AG10803 (cell line): Measurements from ENCODE around the gene DLG5.

Experiments used
- DNase-seq: peaks from one replicate; pipeline ENCODE4 v3.0.0; 2010; ENCODE audit warnings: low read depth
- H3K4me3 ChIP-seq: 2 replicates; pipeline ENCODE4 v1.5.1; 2011; ENCODE audit warnings: mild to moderate bottlenecking, low read length, control low read depth
- CTCF ChIP-seq: conservative IDR thresholded peaks from 2 replicates; pipeline ENCODE4 v1.5.1; 2011; ENCODE audit warnings: mild to moderate bottlenecking, low read length, control low read depth, inconsistent platforms

DLG5 gene

DNA sequence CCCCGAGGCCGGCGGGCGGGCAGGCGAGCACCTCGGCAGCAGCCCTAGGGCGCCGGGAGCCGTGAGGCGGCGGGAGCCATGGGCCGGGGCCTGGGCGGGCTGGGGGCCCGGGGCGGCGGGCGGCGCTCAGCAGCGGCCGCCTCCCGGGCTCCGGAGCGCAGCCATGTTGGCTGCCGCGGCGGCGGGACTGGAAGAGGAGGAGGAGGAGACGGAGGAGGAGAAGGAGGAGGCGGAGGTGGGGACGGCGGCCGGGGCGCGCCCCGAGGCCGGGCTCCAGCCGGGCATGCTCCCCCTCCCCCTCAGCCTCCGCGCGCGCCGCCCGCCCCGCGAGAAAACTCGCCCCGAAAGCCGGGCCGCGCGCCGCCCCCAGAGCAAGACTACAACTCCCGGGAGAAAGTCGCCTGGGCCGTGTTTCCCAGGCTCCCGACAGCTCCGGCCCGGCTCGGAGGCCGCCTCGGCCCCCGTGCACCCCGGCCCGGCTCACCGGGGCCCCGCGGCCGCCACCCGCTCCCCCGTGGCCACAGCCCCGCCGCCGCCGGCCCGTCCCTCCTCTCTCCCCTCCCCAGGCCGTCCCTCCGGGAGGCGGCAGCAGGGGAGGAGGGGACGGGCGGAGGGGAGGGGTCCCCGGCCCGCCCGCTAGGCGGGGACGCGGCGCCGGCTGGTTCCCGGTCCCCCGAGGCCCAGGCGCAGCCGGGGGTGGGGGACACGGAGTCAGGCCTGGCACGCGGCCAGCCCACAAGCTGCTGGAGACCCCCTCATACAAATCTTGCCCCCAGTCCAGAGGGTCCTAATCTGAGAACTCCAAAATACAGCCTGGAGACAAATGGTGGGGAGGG lies at the start of gene DLG5:
Gene DLG5 (minus strand): TSS at position 190 of the 836 bp plus-strand sequence. CDS start 235 bp downstream, outside the sequence.
- DNase-seq, result peak; percentile 72
- H3K4me3 ChIP-seq, result peak within 1 kb of the TSS; percentile 85
- no peak for TF ChIP-seq CTCF

- no peak for TF ChIP-seq CTCF
- H3K4me3 ChIP-seq, result no peak overlapping the region
- no peak for DNase-seq
Measured at GRCh38 chr10:77975086-77975666, 48.6 kb upstream of the DLG5 start.

DNA sequence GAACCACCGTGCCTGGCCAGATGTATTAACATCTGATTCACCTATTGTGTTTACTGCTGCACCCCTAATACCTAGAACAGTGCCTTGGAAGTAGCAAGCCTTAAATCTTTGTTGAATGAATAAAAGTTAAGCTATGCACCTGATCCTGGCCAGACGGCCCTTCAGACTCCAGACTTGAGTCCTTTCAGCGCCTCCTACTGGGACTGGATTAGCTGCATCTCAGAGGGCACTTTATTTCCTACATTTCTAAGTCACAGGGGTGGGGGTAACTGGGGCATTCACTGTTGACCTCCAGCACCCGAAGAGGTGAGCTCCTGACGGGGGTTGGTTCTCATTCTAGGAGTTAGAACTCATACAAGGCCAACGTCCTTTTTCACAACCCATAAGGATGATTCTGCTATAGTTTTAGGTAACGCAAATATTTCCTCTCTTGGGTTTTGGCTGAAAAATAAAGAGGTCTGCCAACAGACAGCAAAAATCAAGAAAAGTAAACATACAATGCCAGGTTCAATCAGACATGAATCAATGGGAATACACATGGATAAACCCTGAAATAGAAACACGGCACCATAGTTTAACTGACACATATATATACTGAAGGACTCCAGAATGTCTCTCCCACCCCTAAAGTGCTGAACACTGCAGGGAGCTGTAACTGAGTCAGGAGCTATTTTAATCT lies 48.0 kb upstream of the DLG5 start:
- peak; percentile 52 for TF ChIP-seq CTCF
- peak; percentile 48 for DNase-seq
- no peak overlapping the region for H3K4me3 ChIP-seq

- TF ChIP-seq CTCF, result no peak
- H3K4me3 ChIP-seq, result no peak overlapping the region
- no peak for DNase-seq
Measured at GRCh38 chr10:77973276-77973675, 46.7 kb upstream of the DLG5 start.

DNA sequence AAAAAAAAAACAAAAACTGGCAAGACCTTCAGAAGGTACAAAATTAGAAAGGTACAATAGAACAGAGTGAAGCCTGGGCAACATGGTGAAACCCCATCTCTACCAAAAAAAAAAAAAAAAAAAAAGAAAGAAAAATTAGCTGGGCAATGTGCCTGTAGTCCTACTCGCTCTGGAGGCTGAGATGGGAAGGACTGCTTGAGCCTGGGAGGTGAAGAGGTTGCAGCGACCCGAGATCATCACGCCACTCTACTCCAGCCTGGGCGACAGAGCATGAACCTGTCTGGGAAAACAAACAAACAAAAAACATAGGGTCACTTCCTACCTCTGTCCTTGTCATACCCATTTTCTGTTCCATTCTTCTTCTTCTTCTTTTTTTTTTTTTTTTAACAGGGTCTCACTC lies 45.6 kb upstream of the DLG5 start:
- no peak overlapping the region for H3K4me3 ChIP-seq
- TF ChIP-seq CTCF, result 0 out of 2 replicates have a peak, but pooled peaks have one; percentile 3
- no peak for DNase-seq

DNA sequence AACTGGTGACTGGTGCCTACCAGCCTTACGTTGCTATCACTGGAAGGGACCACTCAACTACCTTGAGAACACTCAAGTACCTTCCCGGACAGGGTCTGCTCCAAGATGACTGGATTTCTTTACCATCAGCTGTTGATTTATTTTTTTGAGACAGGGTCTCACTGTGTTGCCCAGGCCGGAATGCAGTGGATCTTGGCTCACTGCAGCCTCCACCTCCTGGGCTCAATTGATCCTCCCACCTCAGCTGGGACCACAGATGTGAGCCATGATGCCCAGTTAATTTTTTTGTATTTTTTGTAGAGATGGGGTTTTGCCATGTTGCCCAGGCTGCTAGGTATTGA lies 45.2 kb upstream of the DLG5 start:
- no peak for TF ChIP-seq CTCF
- no peak for DNase-seq
- H3K4me3 ChIP-seq, result no peak overlapping the region
